ENCODE measurements around the gene BCR. TPM values are rescaled to one million over a fixed set of nuclear protein-coding genes. Genes with fewer than 3 reads are reported as not detected.

Gene BCR
- total and polyA plus RNA-seq, 2 of the 8 experiments (the other 6 are each of a cell fraction or from before 2014, with no cell fraction given): 66.7 to 130 TPM

- TF ChIP-seq POLR2AphosphoS5 (IDR thresholded peaks at IDR 0.05; ENCODE audit: low read depth, low read length) (no peak), SRF (IDR thresholded peaks at IDR 0.05; ENCODE audit: low read depth, low read length) (no peak), TBP (IDR thresholded peaks at IDR 0.05; ENCODE audit: low read depth, low read length) (no peak)
Measured at GRCh38 chr22:23163665-23164064, 16.6 kb upstream of the BCR start (continued).

Measured in H1 (cell line).